Liver (tissue), 9 donors: Measurements from ENCODE around the gene SLK. TPM values are rescaled to one million over a fixed set of nuclear protein-coding genes. Genes with fewer than 3 reads are reported as not detected.

Experiments
- DNase-seq: peaks from one replicate; pipeline ENCODE4 v3.0.0-alpha.2; 2017; ENCODE audit warnings: low spot score
- H3K27ac ChIP-seq, 2 donors: one replicate each; pipeline ENCODE4 v1.7.0; 2013; ENCODE audit warnings: inconsistent platforms in 2 of 2, low read length in 2 of 2, control low read depth in 1 of 2, low read depth in 1 of 2, mild to moderate bottlenecking in 1 of 2
- H3K27me3 ChIP-seq, 4 donors: one replicate each; pipeline versions ENCODE4 v1.6.1 to v1.7.0; 2013; ENCODE audit warnings: low read length in 3 of 4, inconsistent platforms in 1 of 4, mild to moderate bottlenecking in 1 of 4, moderate library complexity in 1 of 4; ENCODE audit not compliant: control insufficient read depth in 4 of 4, insufficient read depth in 4 of 4
- H3K36me3 ChIP-seq, 4 donors: one replicate each; pipeline versions ENCODE4 v1.6.1 to v1.7.0; 2013; ENCODE audit warnings: low read length in 3 of 4, mild to moderate bottlenecking in 3 of 4, low read depth in 1 of 4, moderate library complexity in 1 of 4; ENCODE audit not compliant: control insufficient read depth in 4 of 4, insufficient read depth in 3 of 4
- H3K4me1 ChIP-seq, 4 donors: one replicate each; pipeline versions ENCODE4 v1.6.1 to v1.7.0; 2013; ENCODE audit warnings: low read length in 3 of 4, mild to moderate bottlenecking in 3 of 4, moderate library complexity in 1 of 4; ENCODE audit not compliant: control insufficient read depth in 4 of 4, insufficient read depth in 4 of 4
- H3K4me3 ChIP-seq, 3 donors: one replicate each; pipeline versions ENCODE4 v1.6.1 to v1.7.0; 2013; ENCODE audit warnings: low read length in 3 of 3, control low read depth in 1 of 3, low read depth in 1 of 3, mild to moderate bottlenecking in 1 of 3
- H3K9ac ChIP-seq, 2 donors: one replicate each; pipeline ENCODE4 v1.7.0; 2013; ENCODE audit warnings: low read length in 2 of 2, mild to moderate bottlenecking in 2 of 2, moderate library complexity in 2 of 2, control low read depth in 1 of 2, low read depth in 1 of 2
- H3K9me3 ChIP-seq, 4 donors: one replicate each; pipeline versions ENCODE4 v1.6.1 to v1.7.0; 2013; ENCODE audit warnings: low read length in 3 of 4; ENCODE audit not compliant: control insufficient read depth in 4 of 4
- EGR1 ChIP-seq, 2 donors: IDR thresholded peaks; 2 replicates each; pipeline ENCODE4 v1.6.1; 2016 to 2018; ENCODE audit warnings: antibody characterized with exemption in 2 of 2, low read depth in 2 of 2
- FOXA1 ChIP-seq: IDR thresholded peaks from 2 replicates; pipeline ENCODE4 v1.6.1; 2016; ENCODE audit warnings: antibody characterized with exemption
- FOXA2 ChIP-seq: IDR thresholded peaks from 2 replicates; pipeline ENCODE4 v1.6.1; 2016; ENCODE audit warnings: antibody characterized with exemption
- GABPA ChIP-seq, 2 donors: IDR thresholded peaks in 1 of 2; conservative IDR thresholded peaks in 1 of 2; 2 replicates each; pipeline ENCODE4 v1.6.1; 2016; ENCODE audit warnings: antibody characterized with exemption in 2 of 2, mild to moderate bottlenecking in 1 of 2, moderate library complexity in 1 of 2
- HNF4A ChIP-seq, 2 donors: conservative IDR thresholded peaks; 2 replicates each; pipeline ENCODE4 v1.6.1; 2016; ENCODE audit warnings: antibody characterized with exemption in 2 of 2, mild to moderate bottlenecking in 2 of 2
- HNF4G ChIP-seq: IDR thresholded peaks from 2 replicates; pipeline ENCODE4 v1.6.1; 2016; ENCODE audit warnings: antibody characterized with exemption
- JUND ChIP-seq, 2 donors: IDR thresholded peaks; 2 replicates each; pipeline ENCODE4 v1.6.1; 2016; ENCODE audit warnings: antibody characterized with exemption in 2 of 2
- NR2F2 ChIP-seq: IDR thresholded peaks from 2 replicates; pipeline ENCODE4 v1.6.1; 2016; ENCODE audit warnings: antibody characterized with exemption
- RAD21 ChIP-seq, 2 donors: IDR thresholded peaks; 2 replicates each; pipeline ENCODE4 v1.6.1; 2016; ENCODE audit warnings: antibody characterized with exemption in 2 of 2, mild to moderate bottlenecking in 2 of 2
- RXRA ChIP-seq, 2 donors: IDR thresholded peaks; 2 replicates each; pipeline ENCODE4 v1.6.1; 2017 to 2018; ENCODE audit warnings: antibody characterized with exemption in 2 of 2, mild to moderate bottlenecking in 1 of 2
- SP1 ChIP-seq: IDR thresholded peaks from 2 replicates; pipeline ENCODE4 v1.6.1; 2018; ENCODE audit warnings: antibody characterized with exemption, mild to moderate bottlenecking
- TAF1 ChIP-seq: conservative IDR thresholded peaks from 2 replicates; pipeline ENCODE4 v1.6.1; 2016; ENCODE audit warnings: antibody characterized with exemption, mild to moderate bottlenecking
- YY1 ChIP-seq: IDR thresholded peaks from 2 replicates; pipeline ENCODE4 v1.6.1; 2016; ENCODE audit warnings: antibody characterized with exemption, mild to moderate bottlenecking
- WGBS: extraction: QIAGEN DNeasy Blood & Tissue Kit; methylation state at CpG from one replicate; pipeline ENCODE4 v1.1.7; 2013; 5-methylcytosine and 5-hydroxymethylcytosine counted together
- polyA plus RNA-seq, 2 donors: library from polyadenylated mRNA; stranded (reverse) in 1 of 2; unstranded in 1 of 2; fragments of 200-250 nt in 1 of 2; fragments of >200 nt in 1 of 2; fragmentation: Nextera tagmentation in 1 of 2; extraction: Ambion mirVana in 1 of 2; gene quantifications; one replicate each; pipeline versions ENCODE4 v1.2.1 to v1.2.3, GENCODE V29; 2013 to 2015
- total RNA-seq, 2 donors: library from RNA; depleted of rRNA; stranded (reverse); fragments of >200 nt; gene quantifications; one replicate each; pipeline ENCODE4 v1.2.3, GENCODE V29; 2014
- TF ChIP-seq, protein P1 (sequence below): IDR thresholded peaks from 2 replicates; pipeline ENCODE4 v1.6.1; 2016; ENCODE audit warnings: antibody characterized with exemption
- TF ChIP-seq, protein P2 (sequence below): IDR thresholded peaks from 2 replicates; pipeline ENCODE4 v1.6.1; 2016; ENCODE audit warnings: antibody characterized with exemption, mild to moderate bottlenecking
- TF ChIP-seq, protein P3 (sequence below): IDR thresholded peaks from 2 replicates; pipeline ENCODE4 v1.6.1; 2016; ENCODE audit warnings: antibody characterized with exemption
- TF ChIP-seq, protein P4 (sequence below): IDR thresholded peaks from 2 replicates; pipeline ENCODE4 v1.6.1; 2016; ENCODE audit warnings: antibody characterized with exemption
- TF ChIP-seq, protein P5 (sequence below): fragments of 150-350 bp; IDR thresholded peaks from 2 replicates; pipeline ENCODE4 v1.5.1; 2017; ENCODE audit warnings: improper control_type of control experiment, low read depth, low read length; ENCODE audit not compliant: missing input control
- donor health status: healthy.
- donor health status: healthy.
- donor health status: healthy.
- donor health status: healthy.
- donor health status: healthy.

SLK gene
- total and polyA plus RNA-seq, 4 donors, result 3.9 to 20.3 (median 12.4) TPM

DNA sequence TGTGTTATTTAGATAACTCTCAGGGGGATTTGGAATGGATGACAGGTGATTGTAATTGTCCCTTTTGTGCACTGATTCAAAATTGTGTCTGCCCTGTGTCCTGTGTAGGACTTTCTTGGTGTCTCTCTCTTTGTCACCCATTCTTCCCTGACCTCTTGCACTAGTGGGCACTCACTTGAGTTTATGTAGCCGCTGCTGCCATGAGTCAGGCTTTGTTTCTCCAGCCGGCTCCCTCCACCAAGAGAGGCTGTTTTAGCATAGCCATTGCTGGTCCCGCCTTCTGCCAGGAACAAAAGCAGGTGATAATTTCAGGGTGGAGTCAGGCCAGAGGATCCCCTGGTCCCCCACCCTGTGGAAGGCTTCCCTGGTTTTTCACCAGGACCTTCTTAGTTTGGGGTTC, 110.3 kb downstream of the SLK start:
- DNase-seq, result no peak
- no peaks in the 10 kb centered on the region for H3K9me3 ChIP-seq
- no peak overlapping the region for H3K27ac ChIP-seq
- no peaks in the 10 kb centered on the region for H3K36me3 ChIP-seq
- WGBS, result 75% methylated on average over 3 of the region's 3 CpGs
- no peaks in the 10 kb centered on the region for H3K4me1 ChIP-seq
- TF ChIP-seq, protein P1, sequence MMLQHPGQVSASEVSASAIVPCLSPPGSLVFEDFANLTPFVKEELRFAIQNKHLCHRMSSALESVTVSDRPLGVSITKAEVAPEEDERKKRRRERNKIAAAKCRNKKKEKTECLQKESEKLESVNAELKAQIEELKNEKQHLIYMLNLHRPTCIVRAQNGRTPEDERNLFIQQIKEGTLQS, result no peak
- no peak for TF ChIP-seq HNF4G
- TF ChIP-seq TAF1, result no peak
- TF ChIP-seq FOXA1, result no peak
- TF ChIP-seq RAD21 (IDR thresholded peaks at IDR 0.05), result no peak
- TF ChIP-seq HNF4A (conservative IDR thresholded peaks at IDR 0.05), result no peak
- TF ChIP-seq, protein P2, sequence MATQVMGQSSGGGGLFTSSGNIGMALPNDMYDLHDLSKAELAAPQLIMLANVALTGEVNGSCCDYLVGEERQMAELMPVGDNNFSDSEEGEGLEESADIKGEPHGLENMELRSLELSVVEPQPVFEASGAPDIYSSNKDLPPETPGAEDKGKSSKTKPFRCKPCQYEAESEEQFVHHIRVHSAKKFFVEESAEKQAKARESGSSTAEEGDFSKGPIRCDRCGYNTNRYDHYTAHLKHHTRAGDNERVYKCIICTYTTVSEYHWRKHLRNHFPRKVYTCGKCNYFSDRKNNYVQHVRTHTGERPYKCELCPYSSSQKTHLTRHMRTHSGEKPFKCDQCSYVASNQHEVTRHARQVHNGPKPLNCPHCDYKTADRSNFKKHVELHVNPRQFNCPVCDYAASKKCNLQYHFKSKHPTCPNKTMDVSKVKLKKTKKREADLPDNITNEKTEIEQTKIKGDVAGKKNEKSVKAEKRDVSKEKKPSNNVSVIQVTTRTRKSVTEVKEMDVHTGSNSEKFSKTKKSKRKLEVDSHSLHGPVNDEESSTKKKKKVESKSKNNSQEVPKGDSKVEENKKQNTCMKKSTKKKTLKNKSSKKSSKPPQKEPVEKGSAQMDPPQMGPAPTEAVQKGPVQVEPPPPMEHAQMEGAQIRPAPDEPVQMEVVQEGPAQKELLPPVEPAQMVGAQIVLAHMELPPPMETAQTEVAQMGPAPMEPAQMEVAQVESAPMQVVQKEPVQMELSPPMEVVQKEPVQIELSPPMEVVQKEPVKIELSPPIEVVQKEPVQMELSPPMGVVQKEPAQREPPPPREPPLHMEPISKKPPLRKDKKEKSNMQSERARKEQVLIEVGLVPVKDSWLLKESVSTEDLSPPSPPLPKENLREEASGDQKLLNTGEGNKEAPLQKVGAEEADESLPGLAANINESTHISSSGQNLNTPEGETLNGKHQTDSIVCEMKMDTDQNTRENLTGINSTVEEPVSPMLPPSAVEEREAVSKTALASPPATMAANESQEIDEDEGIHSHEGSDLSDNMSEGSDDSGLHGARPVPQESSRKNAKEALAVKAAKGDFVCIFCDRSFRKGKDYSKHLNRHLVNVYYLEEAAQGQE, result no peak
- no peak for TF ChIP-seq YY1
- H3K9ac ChIP-seq, result no peak overlapping the region
- no peak overlapping the region for H3K4me3 ChIP-seq
- no peaks in the 10 kb centered on the region for H3K27me3 ChIP-seq

DNA sequence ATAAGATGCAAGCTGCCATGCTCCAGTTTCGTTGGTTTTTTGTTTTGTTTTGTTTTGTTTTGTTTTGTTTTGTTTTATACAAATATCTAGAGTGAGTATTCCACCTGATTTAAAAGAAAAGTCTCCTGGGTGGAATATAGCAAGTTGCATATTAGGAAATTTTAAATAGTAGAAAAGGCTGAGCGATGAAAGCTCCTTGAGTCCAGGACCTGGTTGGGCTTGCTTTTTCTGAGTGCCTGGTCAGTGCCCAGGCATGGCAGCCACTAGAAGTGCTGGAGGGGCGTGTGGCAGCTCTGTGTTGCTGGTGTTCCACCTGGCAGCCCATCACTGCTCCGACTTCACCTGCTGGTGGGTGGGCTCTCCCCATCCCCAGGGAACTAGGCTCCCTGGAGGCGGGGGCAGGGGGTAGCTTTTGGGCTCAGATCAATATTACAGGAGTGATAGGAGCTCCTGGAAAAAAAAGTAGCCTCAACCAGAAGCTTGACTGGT, 110.8 kb downstream of the SLK start:
- Histone ChIP-seq H3K27me3 (no peaks in the 10 kb centered on the region), H3K9me3 (no peaks in the 10 kb centered on the region), H3K36me3 (no peaks in the 10 kb centered on the region), H3K4me3 (no peak overlapping the region), H3K27ac (no peak overlapping the region), H3K9ac (no peak overlapping the region), H3K4me1 (no peaks in the 10 kb centered on the region)
- 79% methylated on average over 5 of the region's 5 CpGs for WGBS
- TF ChIP-seq, protein P3, sequence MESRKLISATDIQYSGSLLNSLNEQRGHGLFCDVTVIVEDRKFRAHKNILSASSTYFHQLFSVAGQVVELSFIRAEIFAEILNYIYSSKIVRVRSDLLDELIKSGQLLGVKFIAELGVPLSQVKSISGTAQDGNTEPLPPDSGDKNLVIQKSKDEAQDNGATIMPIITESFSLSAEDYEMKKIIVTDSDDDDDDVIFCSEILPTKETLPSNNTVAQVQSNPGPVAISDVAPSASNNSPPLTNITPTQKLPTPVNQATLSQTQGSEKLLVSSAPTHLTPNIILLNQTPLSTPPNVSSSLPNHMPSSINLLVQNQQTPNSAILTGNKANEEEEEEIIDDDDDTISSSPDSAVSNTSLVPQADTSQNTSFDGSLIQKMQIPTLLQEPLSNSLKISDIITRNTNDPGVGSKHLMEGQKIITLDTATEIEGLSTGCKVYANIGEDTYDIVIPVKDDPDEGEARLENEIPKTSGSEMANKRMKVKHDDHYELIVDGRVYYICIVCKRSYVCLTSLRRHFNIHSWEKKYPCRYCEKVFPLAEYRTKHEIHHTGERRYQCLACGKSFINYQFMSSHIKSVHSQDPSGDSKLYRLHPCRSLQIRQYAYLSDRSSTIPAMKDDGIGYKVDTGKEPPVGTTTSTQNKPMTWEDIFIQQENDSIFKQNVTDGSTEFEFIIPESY, result no peak
- TF ChIP-seq HNF4G (no peak), JUND (IDR thresholded peaks at IDR 0.05) (no peak), FOXA2 (no peak), TAF1 (no peak), EGR1 (IDR thresholded peaks at IDR 0.05; ENCODE audit: low read depth in 2 of 2) (no peak), HNF4A (conservative IDR thresholded peaks at IDR 0.05) (no peak), YY1 (no peak), NR2F2 (no peak), GABPA (IDR thresholded peaks at IDR 0.05 in 1 of 2, conservative IDR thresholded peaks at IDR 0.05 in 1 of 2) (no peak), RAD21 (IDR thresholded peaks at IDR 0.05) (no peak), RXRA (IDR thresholded peaks at IDR 0.05) (no peak), FOXA1 (no peak), SP1 (no peak)
- TF ChIP-seq, protein P1, result no peak
- TF ChIP-seq, protein P2, result no peak
- TF ChIP-seq, protein P4, sequence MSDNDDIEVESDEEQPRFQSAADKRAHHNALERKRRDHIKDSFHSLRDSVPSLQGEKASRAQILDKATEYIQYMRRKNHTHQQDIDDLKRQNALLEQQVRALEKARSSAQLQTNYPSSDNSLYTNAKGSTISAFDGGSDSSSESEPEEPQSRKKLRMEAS, result no peak
- TF ChIP-seq, protein P5, sequence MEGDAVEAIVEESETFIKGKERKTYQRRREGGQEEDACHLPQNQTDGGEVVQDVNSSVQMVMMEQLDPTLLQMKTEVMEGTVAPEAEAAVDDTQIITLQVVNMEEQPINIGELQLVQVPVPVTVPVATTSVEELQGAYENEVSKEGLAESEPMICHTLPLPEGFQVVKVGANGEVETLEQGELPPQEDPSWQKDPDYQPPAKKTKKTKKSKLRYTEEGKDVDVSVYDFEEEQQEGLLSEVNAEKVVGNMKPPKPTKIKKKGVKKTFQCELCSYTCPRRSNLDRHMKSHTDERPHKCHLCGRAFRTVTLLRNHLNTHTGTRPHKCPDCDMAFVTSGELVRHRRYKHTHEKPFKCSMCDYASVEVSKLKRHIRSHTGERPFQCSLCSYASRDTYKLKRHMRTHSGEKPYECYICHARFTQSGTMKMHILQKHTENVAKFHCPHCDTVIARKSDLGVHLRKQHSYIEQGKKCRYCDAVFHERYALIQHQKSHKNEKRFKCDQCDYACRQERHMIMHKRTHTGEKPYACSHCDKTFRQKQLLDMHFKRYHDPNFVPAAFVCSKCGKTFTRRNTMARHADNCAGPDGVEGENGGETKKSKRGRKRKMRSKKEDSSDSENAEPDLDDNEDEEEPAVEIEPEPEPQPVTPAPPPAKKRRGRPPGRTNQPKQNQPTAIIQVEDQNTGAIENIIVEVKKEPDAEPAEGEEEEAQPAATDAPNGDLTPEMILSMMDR, result no peak
- DNase-seq, result no peak
